GM21737 (cell line): Measurements from ENCODE around the gene TDRD10.

ENCODE experiments used
- ATAC-seq: cut with Tn5 transposase; IDR thresholded peaks from one replicate; pipeline ENCODE4 v1.9.1; 2021; ENCODE audit warnings: mild to moderate bottlenecking, moderate library complexity; ENCODE audit not compliant: unreplicated experiment

Gene TDRD10

GRCh38 chr1:154577346-154578057 is 75.5 kb downstream of the TDRD10 start:
- ATAC-seq: no peak

GRCh38 chr1:154578058-154578418 is 76.0 kb downstream of the TDRD10 start:
- ATAC-seq: no peak

GRCh38 chr1:154579374-154579773 is 77.4 kb downstream of the TDRD10 start:
- ATAC-seq: no peak

- no peak for ATAC-seq
Measured at GRCh38 chr1:154581766-154582165, 79.7 kb downstream of the TDRD10 start.

- no peak for ATAC-seq
Measured at GRCh38 chr1:154582885-154583284, 80.9 kb downstream of the TDRD10 start.

- ATAC-seq: no peak
Measured at GRCh38 chr1:154583773-154584172, 81.8 kb downstream of the TDRD10 start.

GRCh38 chr1:154584267-154584994 is 82.4 kb downstream of the TDRD10 start:
- ATAC-seq: no peak

GRCh38 chr1:154586231-154586630 is 84.2 kb downstream of the TDRD10 start:
- ATAC-seq: no peak

GRCh38 chr1:154586641-154587040 is 84.6 kb downstream of the TDRD10 start:
- ATAC-seq: no peak

- no peak for ATAC-seq
Measured at GRCh38 chr1:154589780-154590179, 87.8 kb downstream of the TDRD10 start.

- no peak for ATAC-seq
Measured at GRCh38 chr1:154590756-154591155, 88.7 kb downstream of the TDRD10 start.

GRCh38 chr1:154591206-154591605 is 89.2 kb downstream of the TDRD10 start:
- no peak for ATAC-seq

- no peak for ATAC-seq
Measured at GRCh38 chr1:154593390-154593789, 91.4 kb downstream of the TDRD10 start.

GRCh38 chr1:154594811-154595210 is 92.8 kb downstream of the TDRD10 start:
- ATAC-seq: no peak

GRCh38 chr1:154595621-154596020 is 93.6 kb downstream of the TDRD10 start:
- ATAC-seq: no peak
